GM15510 (cell line): ENCODE results near the gene CYREN.

Experiments
- POLR2A ChIP-seq: IDR thresholded peaks from 3 replicates; pipeline ENCODE4 v1.6.1; 2011; ENCODE audit warnings: borderline replicate concordance; ENCODE audit not compliant: insufficient read length; ENCODE audit errors: extremely low read depth

The CYREN gene

DNA sequence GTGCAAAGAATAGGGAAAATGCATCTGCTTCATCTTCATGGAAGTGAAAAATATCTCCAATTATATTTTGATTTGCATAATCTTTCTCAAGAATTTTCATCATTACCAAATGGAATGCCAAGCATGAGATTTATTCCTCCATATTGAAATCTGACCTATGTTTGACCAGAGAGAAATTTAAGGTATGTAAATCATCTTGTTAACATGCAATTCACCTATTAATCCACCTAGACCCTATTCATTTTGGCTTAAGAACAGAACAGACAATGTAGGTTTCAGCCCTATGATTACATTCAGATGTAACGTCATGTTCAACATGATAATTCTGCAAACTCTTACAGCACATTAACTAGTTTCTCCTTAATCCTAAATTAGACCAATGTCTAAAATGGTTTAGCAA, 53.4 kb downstream of the CYREN start:
- TF ChIP-seq POLR2A = no peak
